ENCODE data around the gene SDHAF3. TPM values are rescaled to one million over a fixed set of nuclear protein-coding genes. Genes with fewer than 3 reads are reported as not detected.

SDHAF3 gene
- polyA plus RNA-seq, 3 donors = 2.9 to 23.3 (median 23.2) TPM

GRCh38 chr7:97198596-97198995 lies 81.1 kb downstream of the SDHAF3 start:
- intact Hi-C loops (cut with micrococcal nuclease) = no loop called here
- Mint-ChIP-seq H3K36me3 (no peaks in the 10 kb centered on the region), H3K27me3 (ENCODE audit: low read depth in 3 of 3) (peaks cover 0 to 10% (median 5%) of the 10 kb centered on the region in 3 donors), H3K9me3 (peaks cover 0 to 5% (median 0%) of the 10 kb centered on the region in 7 donors), H3K4me3 (no peak overlapping the region), H3K4me1 (no peaks in the 10 kb centered on the region), H3K27ac (no peak overlapping the region)
- no peak for TF ChIP-seq CTCF (IDR thresholded peaks at IDR 0.05)
- no peak overlapping the region for H3K4me3 ChIP-seq (replicated peaks in 1 of 3; ENCODE audit: low read depth in 2 of 3, low read length in 3 of 3)
- no peaks in the 10 kb centered on the region for H3K27me3 ChIP-seq (ENCODE audit: control insufficient read depth in 2 of 2, insufficient read depth in 2 of 2, low read length in 2 of 2)
- H2AFZ ChIP-seq (ENCODE audit: insufficient read depth, low read depth, low read length, poor library complexity, severe bottlenecking) = no peak overlapping the region
- no peak for DNase-seq
- H3K4me2 ChIP-seq (replicated peaks; ENCODE audit: extremely low read depth, low read length, poor library complexity, severe bottlenecking) = no peak overlapping the region
- H3K9ac ChIP-seq (ENCODE audit: insufficient read depth, low read length, poor library complexity, severe bottlenecking) = no peak overlapping the region
- no peaks in the 10 kb centered on the region for H3K36me3 ChIP-seq (replicated peaks in 1 of 2; ENCODE audit: control insufficient read depth in 1 of 2, insufficient read depth in 2 of 2, low read length in 2 of 2)
- WGBS (ENCODE audit: insufficient coverage) = no CpG with 5 or more reads among the region's 3 CpGs
- no peaks in the 10 kb centered on the region for H3K9me3 ChIP-seq (replicated peaks in 1 of 2; ENCODE audit: control insufficient read depth in 1 of 2, insufficient read depth in 1 of 2, low read length in 2 of 2)
- no peaks in the 10 kb centered on the region for H3K79me2 ChIP-seq (ENCODE audit: insufficient read depth, low read length)
- H3K27ac ChIP-seq (ENCODE audit: low read depth in 1 of 2, low read length in 2 of 2) = no peak overlapping the region
- no peaks in the 10 kb centered on the region for H4K20me1 ChIP-seq (ENCODE audit: insufficient read depth, low read length)
- H3K4me1 ChIP-seq (ENCODE audit: control insufficient read depth in 1 of 2, insufficient read depth in 2 of 2, low read length in 2 of 2) = no peaks in the 10 kb centered on the region

DNA sequence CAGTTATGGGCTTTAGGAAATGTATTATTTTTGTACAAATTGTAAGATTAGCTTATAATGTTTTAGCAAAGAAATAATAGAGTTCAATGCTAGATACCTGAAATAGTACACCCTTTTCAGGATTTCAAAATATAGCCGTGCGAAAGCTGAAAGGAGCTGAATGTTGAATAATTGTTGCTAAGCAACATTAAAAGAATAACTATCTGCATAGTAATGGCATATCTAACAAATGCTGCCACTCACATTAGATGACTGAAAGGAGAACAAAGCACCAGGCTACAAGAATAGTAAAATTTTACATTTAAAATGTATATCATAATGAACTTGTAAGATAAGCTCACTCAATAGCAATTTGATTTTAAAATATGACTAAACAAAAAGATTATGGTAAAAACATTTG lies 82.5 kb downstream of the SDHAF3 start:
- Mint-ChIP-seq H3K9me3 (peaks cover 0 to 5% (median 0%) of the 10 kb centered on the region in 7 donors), H3K36me3 (no peaks in the 10 kb centered on the region), H3K4me3 (no peak overlapping the region), H3K27me3 (ENCODE audit: low read depth in 3 of 3) (peaks cover 0 to 5% (median 5%) of the 10 kb centered on the region in 3 donors), H3K4me1 (no peaks in the 10 kb centered on the region), H3K27ac (no peak overlapping the region)
- H3K4me3 ChIP-seq (replicated peaks in 1 of 3; ENCODE audit: low read depth in 2 of 3, low read length in 3 of 3) = no peak overlapping the region
- no peaks in the 10 kb centered on the region for H3K79me2 ChIP-seq (ENCODE audit: insufficient read depth, low read length)
- no peak for DNase-seq
- no peak overlapping the region for H3K4me2 ChIP-seq (replicated peaks; ENCODE audit: extremely low read depth, low read length, poor library complexity, severe bottlenecking)
- H2AFZ ChIP-seq (ENCODE audit: insufficient read depth, low read depth, low read length, poor library complexity, severe bottlenecking) = no peak overlapping the region
- intact Hi-C loops (cut with micrococcal nuclease) = no loop called here
- no peak for TF ChIP-seq CTCF (IDR thresholded peaks at IDR 0.05)
- H3K4me1 ChIP-seq (ENCODE audit: control insufficient read depth in 1 of 2, insufficient read depth in 2 of 2, low read length in 2 of 2) = no peaks in the 10 kb centered on the region
- H4K20me1 ChIP-seq (ENCODE audit: insufficient read depth, low read length) = no peaks in the 10 kb centered on the region
- no peak overlapping the region for H3K9ac ChIP-seq (ENCODE audit: insufficient read depth, low read length, poor library complexity, severe bottlenecking)
- H3K9me3 ChIP-seq (replicated peaks in 1 of 2; ENCODE audit: control insufficient read depth in 1 of 2, insufficient read depth in 1 of 2, low read length in 2 of 2) = no peaks in the 10 kb centered on the region
- H3K36me3 ChIP-seq (replicated peaks in 1 of 2; ENCODE audit: control insufficient read depth in 1 of 2, insufficient read depth in 2 of 2, low read length in 2 of 2) = no peaks in the 10 kb centered on the region
- no CpG with 5 or more reads among the region's 2 CpGs for WGBS (ENCODE audit: insufficient coverage)
- H3K27ac ChIP-seq (ENCODE audit: low read depth in 1 of 2, low read length in 2 of 2) = no peak overlapping the region
- peaks cover 0 to 2% of the 10 kb centered on the region in 2 donors for H3K27me3 ChIP-seq (ENCODE audit: control insufficient read depth in 2 of 2, insufficient read depth in 2 of 2, low read length in 2 of 2)
